HL-60 (cell line): Measurements from ENCODE around the gene COA7.

Source experiments
- CTCF ChIP-seq: IDR thresholded peaks from one replicate; pipeline ENCODE4 v1.5.1; 2011; ENCODE audit warnings: low read length, control low read depth, inconsistent platforms; ENCODE audit not compliant: insufficient read depth
- GABPA ChIP-seq: IDR thresholded peaks from 2 replicates; pipeline ENCODE4 v1.6.1; 2012; ENCODE audit warnings: low read depth
- POLR2AphosphoS5 ChIP-seq: IDR thresholded peaks from 2 replicates; pipeline ENCODE4 v1.6.1; 2012; ENCODE audit warnings: low read depth
- REST ChIP-seq: IDR thresholded peaks from 2 replicates; pipeline ENCODE4 v1.6.1; 2012; ENCODE audit warnings: low read depth; ENCODE audit not compliant: insufficient replicate concordance

DNA sequence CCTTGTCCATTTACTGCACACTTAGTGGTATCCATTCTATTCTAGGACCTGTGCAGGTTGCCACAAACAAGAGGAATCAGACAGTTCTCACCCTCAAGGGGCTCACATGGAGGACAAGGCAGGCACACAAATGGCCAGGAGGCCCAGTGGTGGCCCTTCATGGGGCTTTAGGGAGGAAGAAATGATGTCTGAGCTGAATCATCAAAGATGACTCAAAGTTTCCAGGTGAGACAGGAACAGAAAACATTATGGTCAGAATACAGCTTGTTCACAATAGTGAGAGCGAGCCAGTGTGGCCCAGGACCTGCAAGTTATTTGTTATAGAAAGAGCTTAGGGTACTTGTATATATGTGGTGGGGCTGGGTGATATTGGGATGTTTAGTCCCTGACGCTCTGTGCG is 38.8 kb downstream of the COA7 start:
- no peak for TF ChIP-seq CTCF
- TF ChIP-seq POLR2AphosphoS5: no peak
- no peak for TF ChIP-seq GABPA
- TF ChIP-seq REST: no peak
